Measurements from ENCODE around the gene NLRC3.

- TF ChIP-seq EZH2 (IDR thresholded peaks at IDR 0.05; ENCODE audit: insufficient read depth, low read length) = no peak
- no peak for TF ChIP-seq CTCF (IDR thresholded peaks at IDR 0.05; ENCODE audit: insufficient read depth, low read depth, low read length)
These were observed 32.9 kb upstream of the NLRC3 start for GRCh38 chr16:3609895-3610697.
